GM12878 (cell line): ENCODE data around the gene RERE. TPM values are rescaled to one million over a fixed set of nuclear protein-coding genes. Genes with fewer than 3 reads are reported as not detected.

Source experiments
- ATAC-seq: fragments of 200-7000 bp; cut with Tn5 transposase; 3 replicates; pipeline ENCODE4 v1.9.1; 2020; ENCODE audit warnings: mild to moderate bottlenecking, moderate library complexity
- BruUV-seq: library from RNA; stranded (reverse); fragments of 400-500 nt; replicated peaks from 2 replicates; lab custom pipeline; 2021; lab: Mats Ljungman, UMichigan
- CTCF ChIA-PET: fragments of 300-600 bp; sonication (Branson Sonifier 250); formaldehyde crosslinking; extraction: SDS; loops from one replicate; lab custom pipeline; 2021; ENCODE audit warnings: inconsistent platforms; lab: Yijun Ruan, JAX
- POLR2A ChIA-PET: fragments of 350-600 bp; formaldehyde crosslinking; extraction: SDS; loops from one replicate; lab custom pipeline; 2021; ENCODE audit warnings: inconsistent platforms; lab: Charles Lee
- RAD21 ChIA-PET: fragments of 300-600 bp; sonication (Branson Sonifier 250); formaldehyde crosslinking; loops from one replicate; lab custom pipeline; 2023; ENCODE audit warnings: antibody characterized with exemption; ENCODE audit not compliant: unreplicated experiment; lab: Charles Lee
- SMC1A ChIA-PET: fragments of 300-600 bp; sonication (Branson Sonifier 250); formaldehyde crosslinking; loops from one replicate; lab custom pipeline; 2023; ENCODE audit not compliant: unreplicated experiment, uncharacterized antibody; lab: Charles Lee
- DNase-seq: peaks from one replicate; pipeline ENCODE4 v3.0.0-alpha.2; 2011; ENCODE audit warnings: low read depth, low spot score
- FAIRE-seq: peaks from 3 replicates; lab custom pipeline; 2011; peaks lifted over from hg19 to GRCh38; lab: Jason Lieb, UNC
- H2AFZ ChIP-seq: 2 replicates; pipeline ENCODE4 v1.6.0; 2011; ENCODE audit warnings: low read depth, low read length, control low read depth; ENCODE audit not compliant: control insufficient read depth
- H3K27ac ChIP-seq: 2 replicates; pipeline ENCODE4 v1.5.1; 2011; ENCODE audit warnings: control low read depth; ENCODE audit not compliant: control insufficient read depth, insufficient read depth
- H3K27me3 ChIP-seq, 2 experiments: replicated peaks in 1 of 2; 2 replicates each; pipeline versions ENCODE4 v1.6.0 to v1.6.1; 2011; ENCODE audit warnings: low read length in 1 of 2; ENCODE audit not compliant: control insufficient read depth in 2 of 2, insufficient read depth in 2 of 2
- H3K36me3 ChIP-seq, 2 experiments: 2 replicates each; pipeline ENCODE4 v1.5.1; 2011; ENCODE audit warnings: low read length in 1 of 2; ENCODE audit not compliant: control insufficient read depth in 2 of 2, insufficient read depth in 2 of 2
- H3K4me1 ChIP-seq: 2 replicates; pipeline ENCODE4 v1.6.1; 2011; ENCODE audit warnings: mild to moderate bottlenecking, low read length, moderate library complexity, mixed read lengths; ENCODE audit not compliant: control insufficient read depth, insufficient read depth
- H3K4me2 ChIP-seq: 2 replicates; pipeline ENCODE4 v1.6.0; 2011; ENCODE audit warnings: control low read depth; ENCODE audit not compliant: control insufficient read depth, insufficient read depth
- H3K4me3 ChIP-seq: fragments of 200-600 bp; sonication (generic); 2 replicates; pipeline ENCODE4 v1.5.1; 2016
- H3K79me2 ChIP-seq: 2 replicates; pipeline ENCODE4 v1.6.0; 2011; ENCODE audit warnings: low read length; ENCODE audit not compliant: control insufficient read depth, insufficient read depth
- H3K9ac ChIP-seq: 2 replicates; pipeline ENCODE4 v1.8.0; 2011; ENCODE audit warnings: low read length, control low read depth, mixed read lengths; ENCODE audit not compliant: control insufficient read depth, insufficient read depth
- H3K9me3 ChIP-seq: replicated peaks from 3 replicates; pipeline ENCODE4 v1.5.1; 2011; ENCODE audit warnings: mild to moderate bottlenecking, low read length; ENCODE audit not compliant: control insufficient read depth, insufficient read depth
- H4K20me1 ChIP-seq: 2 replicates; pipeline ENCODE4 v1.6.0; 2011; ENCODE audit not compliant: control insufficient read depth, insufficient read depth
- BACH1 ChIP-seq: fragments of 450-650 bp; IDR thresholded peaks from 2 replicates; pipeline ENCODE4 v1.6.1; 2017; ENCODE audit warnings: mild to moderate bottlenecking, borderline replicate concordance
- CHD1 ChIP-seq: IDR thresholded peaks from 2 replicates; pipeline ENCODE4 v1.6.1; 2012; ENCODE audit warnings: low read depth, low read length, improper control_type of control experiment
- EED ChIP-seq: sonication (generic); IDR thresholded peaks from 2 replicates; pipeline ENCODE4 v1.6.1; 2016; ENCODE audit warnings: antibody characterized with exemption, low read depth
- EP300 ChIP-seq, 2 experiments: fragments of 150-350 bp in 1 of 2; IDR thresholded peaks; 2 replicates each; pipeline ENCODE4 v1.6.1; 2011 to 2012; ENCODE audit warnings: low read depth in 2 of 2, low read length in 2 of 2, borderline replicate concordance in 1 of 2, improper control_type of control experiment in 1 of 2, inconsistent platforms in 1 of 2; ENCODE audit not compliant: control insufficient read depth in 1 of 2
- FOS ChIP-seq: IDR thresholded peaks from 3 replicates; pipeline ENCODE4 v1.6.1; 2011; ENCODE audit warnings: borderline replicate concordance; ENCODE audit not compliant: insufficient read length; ENCODE audit errors: extremely low read depth
- HDGF ChIP-seq: fragments of 450-650 bp; IDR thresholded peaks from 2 replicates; pipeline ENCODE4 v1.6.1; 2016; ENCODE audit warnings: antibody characterized with exemption
- MAX ChIP-seq: IDR thresholded peaks from 2 replicates; pipeline ENCODE4 v1.6.1; 2012; ENCODE audit warnings: low read depth, low read length, improper control_type of control experiment
- NBN ChIP-seq: fragments of 450-650 bp; IDR thresholded peaks from 2 replicates; pipeline ENCODE4 v1.6.1; 2016
- POLR2A ChIP-seq: IDR thresholded peaks from 2 replicates; pipeline ENCODE4 v1.6.1; 2011; ENCODE audit warnings: low read depth, mild to moderate bottlenecking, low read length
- SREBF1 ChIP-seq: IDR thresholded peaks from 2 replicates; pipeline ENCODE4 v1.6.1; 2012; ENCODE audit warnings: mild to moderate bottlenecking, low read length
- SRF ChIP-seq, 2 experiments: IDR thresholded peaks; 2 replicates each; pipeline ENCODE4 v1.6.1; 2011; ENCODE audit warnings: low read depth in 2 of 2, low read length in 2 of 2, mild to moderate bottlenecking in 1 of 2, moderate library complexity in 1 of 2
- TCF7 ChIP-seq: IDR thresholded peaks from 2 replicates; pipeline ENCODE4 v1.6.1; 2014; ENCODE audit warnings: antibody characterized with exemption, borderline replicate concordance
- ZSCAN29 ChIP-seq: fragments of 450-650 bp; IDR thresholded peaks from 2 replicates; pipeline ENCODE4 v1.6.1; 2017; ENCODE audit warnings: mild to moderate bottlenecking, moderate library complexity
- WGBS: methylation state at CpG from one replicate; pipeline ENCODE4 v1.1.6; 2016; ENCODE audit warnings: low lambda C conversion rate; ENCODE audit not compliant: insufficient replicate concordance, insufficient coverage; ENCODE audit errors: missing lambda C conversion rate; 5-methylcytosine and 5-hydroxymethylcytosine counted together
- in situ Hi-C: fragments of 300-500 bp; cut with MboI; formaldehyde crosslinking; loops from 9 replicates; pipeline ENCODE4 v1.14.3; 2018; ENCODE audit warnings: mixed read lengths
- intact Hi-C: fragments of 100-400 bp; cut with micrococcal nuclease; formaldehyde crosslinking; loops from one replicate; pipeline ENCODE4 v1.14.2; 2022; ENCODE audit not compliant: unreplicated experiment
- polyA plus RNA-seq, 11 experiments: library from polyadenylated mRNA; depleted of rRNA in 4 of 11; unstranded in 6 of 11; stranded (reverse) in 5 of 11; fragments of >200 nt; fragmentation: Nextera tagmentation in 4 of 11; fragmentation: Illumina TruSeq in 1 of 11; extraction: Ambion mirVana in 4 of 11; extraction: Trizol in 1 of 11; gene quantifications; 1 replicate in 1 of 11; 2 replicates in 10 of 11; pipeline versions ENCODE4 v1.2.1 to v1.2.3, GENCODE V29; 2011 to 2016; ENCODE audit warnings: inconsistent platforms in 2 of 11, missing spikeins in 2 of 11, low read depth in 1 of 11
- total RNA-seq, 4 experiments: library from RNA; depleted of rRNA in 3 of 4; stranded (reverse); fragments of >200 nt in 3 of 4; fragmentation: Illumina TruSeq in 1 of 4; extraction: Trizol in 1 of 4; gene quantifications; 2 replicates each; pipeline versions ENCODE4 v1.2.1 to v1.2.3, GENCODE V29; 2013 to 2021

RERE gene
- total and polyA plus RNA-seq, 10 of the 15 experiments (the other 5 are each of a cell fraction or from before 2014, with no cell fraction given) = 5.2 to 60.5 (median 20.2) TPM

GRCh38 chr1:8465692-8466091 is 351.7 kb downstream of the RERE start:
- TF ChIP-seq BACH1 (no peak), CHD1 (no peak), MAX (no peak), NBN (no peak), EP300 (IDR thresholded peaks at IDR 0.05; ENCODE audit: borderline replicate concordance in 1 of 2, control insufficient read depth in 1 of 2, low read depth in 2 of 2, low read length in 2 of 2) (no peak), TCF7 (no peak), FOS (no peak), HDGF (no peak), POLR2A (no peak), ZSCAN29 (no peak), SREBF1 (no peak), EED (no peak), SRF (IDR thresholded peaks at IDR 0.05; ENCODE audit: low read depth in 2 of 2, low read length in 2 of 2) (no peak)
- Histone ChIP-seq H3K27ac (no peak overlapping the region), H2AFZ (no peak overlapping the region), H3K9ac (no peak overlapping the region), H3K36me3 (peaks cover 3 to 8% of the 10 kb centered on the region in 2 experiments), H3K4me2 (no peak overlapping the region), H3K9me3 (no peaks in the 10 kb centered on the region), H3K4me1 (peaks cover 3% of the 10 kb centered on the region; the same call in 1 of the 2 replicates), H3K79me2 (no peaks in the 10 kb centered on the region), H3K4me3 (no peak overlapping the region), H4K20me1 (no peaks in the 10 kb centered on the region), H3K27me3 (no peaks in the 10 kb centered on the region)
- intact Hi-C loops (no loop called here), in situ Hi-C loops (no loop called here)
- no TSS peak for BruUV-seq
- DNase-seq = no peak
- RAD21 ChIA-PET = no interaction called here
- CTCF ChIA-PET = interaction anchor here (0.9 to 1.0 kb wide), 2 partner anchors 11 to 73 kb away, joined by 3 read pairs; no protein-coding TSS in a partner anchor
- WGBS = 72% methylated on average over 13 of the region's 13 CpGs
- POLR2A ChIA-PET = interaction anchor here (0.9 to 1.2 kb wide), 3 partner anchors 9 to 36 kb away, joined by 3 read pairs; no protein-coding TSS in a partner anchor
- ATAC-seq = no peak
- SMC1A ChIA-PET = interaction anchor here (0.9 to 1.5 kb wide), 2 partner anchors 11 to 38 kb away, joined by 3 to 5 read pairs; no protein-coding TSS in a partner anchor
- FAIRE-seq = no peak
